ENCODE results near the gene ADAR. TPM values are rescaled to one million over a fixed set of nuclear protein-coding genes. Genes with fewer than 3 reads are reported as not detected.

Gene ADAR
- total RNA-seq, 1 experiment from 2014 or later = 190 TPM

DNA sequence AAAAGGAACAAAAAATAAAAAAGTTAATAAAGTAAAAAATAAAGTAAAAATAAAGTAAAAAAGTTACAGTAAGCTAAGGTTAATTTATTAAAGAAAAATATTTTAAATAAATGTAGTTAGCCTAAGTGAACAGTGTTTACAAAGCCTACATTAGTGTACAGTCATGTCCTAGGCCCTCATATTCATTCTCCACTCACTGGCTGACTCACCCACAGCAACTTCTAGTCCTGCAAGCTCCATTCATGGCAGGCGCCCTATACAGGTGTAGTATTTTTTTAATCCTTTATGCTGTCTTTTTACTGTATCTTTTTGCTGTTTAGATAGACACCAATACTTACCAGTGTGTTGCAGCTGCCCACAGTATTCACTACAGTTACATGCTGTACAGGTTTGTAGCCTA, 12.4 kb downstream of the ADAR start:
- intact Hi-C loops (cut with micrococcal nuclease; ENCODE audit: unreplicated experiment) = no loop called here
- Mint-ChIP-seq H3K27me3 (ENCODE audit: insufficient read depth, unreplicated experiment) (no peaks in the 10 kb centered on the region), H3K4me1 (ENCODE audit: low read depth, unreplicated experiment) (no peaks in the 10 kb centered on the region), H3K36me3 (ENCODE audit: insufficient read depth, unreplicated experiment) (peaks cover 84% of the 10 kb centered on the region), H3K4me3 (ENCODE audit: unreplicated experiment) (no peak overlapping the region), H3K9me3 (ENCODE audit: unreplicated experiment) (no peaks in the 10 kb centered on the region), H3K27ac (ENCODE audit: unreplicated experiment) (no peak overlapping the region)
- no peak overlapping the region for H3K4me3 ChIP-seq (ENCODE audit: low read depth, low read length)
- no peaks in the 10 kb centered on the region for H3K4me1 ChIP-seq
- ChIA-PET CTCF (no interaction called here), POLR2A (no interaction called here)
- DNase-seq = no peak
- H3K36me3 ChIP-seq (ENCODE audit: control insufficient read depth, insufficient read depth, low read length) = peaks cover 4% of the 10 kb centered on the region; the same call in 1 of the 2 replicates
- no TSS peak for BruUV-seq (replicated peaks)
- no peaks in the 10 kb centered on the region for H3K27me3 ChIP-seq (replicated peaks; ENCODE audit: control insufficient read depth, insufficient read depth, low read length)
- H3K9me3 ChIP-seq = no peaks in the 10 kb centered on the region
- TF ChIP-seq CTCF (IDR thresholded peaks at IDR 0.05; ENCODE audit: insufficient read depth in 1 of 2, low read depth in 1 of 2, low read length in 1 of 2, severe bottlenecking in 1 of 2, unreplicated experiment in 1 of 2) = no peak

GRCh38 chr1:154594811-154595210, 13.2 kb downstream of the ADAR start:
- H3K4me1 Mint-ChIP-seq (ENCODE audit: low read depth, unreplicated experiment) = no peaks in the 10 kb centered on the region
- peaks cover 78% of the 10 kb centered on the region for H3K36me3 Mint-ChIP-seq (ENCODE audit: insufficient read depth, unreplicated experiment)
- POLR2A ChIA-PET = no interaction called here

GRCh38 chr1:154593390-154593789, 14.6 kb downstream of the ADAR start:
- H3K36me3 ChIP-seq (ENCODE audit: control insufficient read depth, insufficient read depth, low read length) = peaks cover 7% of the 10 kb centered on the region; the same call in 1 of the 2 replicates
- Mint-ChIP-seq H3K4me1 (ENCODE audit: low read depth, unreplicated experiment) (no peaks in the 10 kb centered on the region), H3K36me3 (ENCODE audit: insufficient read depth, unreplicated experiment) (peaks cover 81% of the 10 kb centered on the region), H3K4me3 (ENCODE audit: unreplicated experiment) (no peak overlapping the region), H3K27me3 (ENCODE audit: insufficient read depth, unreplicated experiment) (no peaks in the 10 kb centered on the region), H3K9me3 (ENCODE audit: unreplicated experiment) (no peaks in the 10 kb centered on the region), H3K27ac (ENCODE audit: unreplicated experiment) (no peak overlapping the region)
- ChIA-PET POLR2A (no interaction called here), CTCF (no interaction called here)
- intact Hi-C loops (cut with micrococcal nuclease; ENCODE audit: unreplicated experiment) = no loop called here
- no peak for TF ChIP-seq CTCF (IDR thresholded peaks at IDR 0.05; ENCODE audit: insufficient read depth in 1 of 2, low read depth in 1 of 2, low read length in 1 of 2, severe bottlenecking in 1 of 2, unreplicated experiment in 1 of 2)
- H3K4me1 ChIP-seq = no peaks in the 10 kb centered on the region
- no TSS peak for BruUV-seq (replicated peaks)
- no peaks in the 10 kb centered on the region for H3K27me3 ChIP-seq (replicated peaks; ENCODE audit: control insufficient read depth, insufficient read depth, low read length)
- DNase-seq = no peak
- H3K4me3 ChIP-seq (ENCODE audit: low read depth, low read length) = no peak overlapping the region
- H3K9me3 ChIP-seq = no peaks in the 10 kb centered on the region

More at GRCh38 chr1:154594811-154595210, 13.2 kb downstream of the ADAR start:
- Mint-ChIP-seq H3K27me3 (ENCODE audit: insufficient read depth, unreplicated experiment) (no peaks in the 10 kb centered on the region), H3K27ac (ENCODE audit: unreplicated experiment) (no peak overlapping the region), H3K4me3 (ENCODE audit: unreplicated experiment) (no peak overlapping the region), H3K9me3 (ENCODE audit: unreplicated experiment) (no peaks in the 10 kb centered on the region)
- intact Hi-C loops (cut with micrococcal nuclease; ENCODE audit: unreplicated experiment) = no loop called here
- H3K27me3 ChIP-seq (replicated peaks; ENCODE audit: control insufficient read depth, insufficient read depth, low read length) = no peaks in the 10 kb centered on the region
- no peaks in the 10 kb centered on the region for H3K9me3 ChIP-seq
- H3K36me3 ChIP-seq (ENCODE audit: control insufficient read depth, insufficient read depth, low read length) = peaks cover 7% of the 10 kb centered on the region; the same call in 1 of the 2 replicates
- H3K4me3 ChIP-seq (ENCODE audit: low read depth, low read length) = no peak overlapping the region
- BruUV-seq (replicated peaks) = no TSS peak
- no peaks in the 10 kb centered on the region for H3K4me1 ChIP-seq
- CTCF ChIA-PET = interaction anchor here (0.8 kb wide), 1 partner anchor 12 kb away, joined by 3 read pairs; no protein-coding TSS in a partner anchor
- no peak for DNase-seq
- TF ChIP-seq CTCF (IDR thresholded peaks at IDR 0.05; ENCODE audit: insufficient read depth in 1 of 2, low read depth in 1 of 2, low read length in 1 of 2, severe bottlenecking in 1 of 2, unreplicated experiment in 1 of 2) = no peak
